GM10248 (cell line): ENCODE measurements around the gene DAG1.

ENCODE experiments used
- CTCF ChIA-PET: fragments of 300-600 bp; sonication (Branson Sonifier 250); formaldehyde crosslinking; extraction: SDS; loops from one replicate; lab custom pipeline; 2021; ENCODE audit warnings: antibody characterized with exemption; lab: Yijun Ruan, JAX
- POLR2A ChIA-PET: fragments of 350-650 bp; sonication (Branson Sonifier 250); formaldehyde crosslinking; extraction: SDS; loops from one replicate; lab custom pipeline; 2020; ENCODE audit warnings: antibody characterized with exemption; lab: Yijun Ruan, JAX
- DNase-seq: peaks from one replicate; pipeline ENCODE4 v3.0.0; 2012; ENCODE audit errors: extremely low spot score
- TF ChIP-seq, protein P1 (sequence below): IDR thresholded peaks from 2 replicates; pipeline ENCODE4 v1.5.1; 2012; ENCODE audit warnings: mild to moderate bottlenecking, low read depth; ENCODE audit errors: extremely low read depth, missing control alignments, control extremely low read depth

DAG1 gene

DNA sequence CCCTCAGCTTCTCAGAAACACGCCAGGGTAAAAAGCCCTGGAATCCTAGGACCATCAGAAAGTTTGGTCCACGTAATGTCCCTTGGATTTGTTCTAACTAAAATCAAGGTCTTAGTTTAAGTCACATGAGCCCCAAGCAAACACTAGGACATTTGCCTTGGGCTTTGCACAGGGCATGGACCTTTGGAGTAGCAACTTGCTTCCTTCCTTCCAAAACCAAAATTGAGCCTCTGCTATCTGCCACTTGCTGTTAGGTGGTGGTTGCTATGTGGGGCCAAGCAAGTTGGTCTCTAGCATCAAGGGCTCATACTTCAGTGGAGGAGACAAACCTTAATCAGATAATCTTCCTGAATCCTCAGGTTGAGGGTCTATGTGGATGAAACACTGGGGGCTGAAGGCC lies 4.0 kb upstream of the DAG1 start:
- ChIA-PET POLR2A (no interaction called here), CTCF (interaction anchor here (0.7 kb wide), 1 partner anchor 17 kb away, joined by 3 read pairs; no protein-coding TSS in a partner anchor)
- no peak for DNase-seq
- TF ChIP-seq, protein P1, sequence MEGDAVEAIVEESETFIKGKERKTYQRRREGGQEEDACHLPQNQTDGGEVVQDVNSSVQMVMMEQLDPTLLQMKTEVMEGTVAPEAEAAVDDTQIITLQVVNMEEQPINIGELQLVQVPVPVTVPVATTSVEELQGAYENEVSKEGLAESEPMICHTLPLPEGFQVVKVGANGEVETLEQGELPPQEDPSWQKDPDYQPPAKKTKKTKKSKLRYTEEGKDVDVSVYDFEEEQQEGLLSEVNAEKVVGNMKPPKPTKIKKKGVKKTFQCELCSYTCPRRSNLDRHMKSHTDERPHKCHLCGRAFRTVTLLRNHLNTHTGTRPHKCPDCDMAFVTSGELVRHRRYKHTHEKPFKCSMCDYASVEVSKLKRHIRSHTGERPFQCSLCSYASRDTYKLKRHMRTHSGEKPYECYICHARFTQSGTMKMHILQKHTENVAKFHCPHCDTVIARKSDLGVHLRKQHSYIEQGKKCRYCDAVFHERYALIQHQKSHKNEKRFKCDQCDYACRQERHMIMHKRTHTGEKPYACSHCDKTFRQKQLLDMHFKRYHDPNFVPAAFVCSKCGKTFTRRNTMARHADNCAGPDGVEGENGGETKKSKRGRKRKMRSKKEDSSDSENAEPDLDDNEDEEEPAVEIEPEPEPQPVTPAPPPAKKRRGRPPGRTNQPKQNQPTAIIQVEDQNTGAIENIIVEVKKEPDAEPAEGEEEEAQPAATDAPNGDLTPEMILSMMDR = no peak

DNA sequence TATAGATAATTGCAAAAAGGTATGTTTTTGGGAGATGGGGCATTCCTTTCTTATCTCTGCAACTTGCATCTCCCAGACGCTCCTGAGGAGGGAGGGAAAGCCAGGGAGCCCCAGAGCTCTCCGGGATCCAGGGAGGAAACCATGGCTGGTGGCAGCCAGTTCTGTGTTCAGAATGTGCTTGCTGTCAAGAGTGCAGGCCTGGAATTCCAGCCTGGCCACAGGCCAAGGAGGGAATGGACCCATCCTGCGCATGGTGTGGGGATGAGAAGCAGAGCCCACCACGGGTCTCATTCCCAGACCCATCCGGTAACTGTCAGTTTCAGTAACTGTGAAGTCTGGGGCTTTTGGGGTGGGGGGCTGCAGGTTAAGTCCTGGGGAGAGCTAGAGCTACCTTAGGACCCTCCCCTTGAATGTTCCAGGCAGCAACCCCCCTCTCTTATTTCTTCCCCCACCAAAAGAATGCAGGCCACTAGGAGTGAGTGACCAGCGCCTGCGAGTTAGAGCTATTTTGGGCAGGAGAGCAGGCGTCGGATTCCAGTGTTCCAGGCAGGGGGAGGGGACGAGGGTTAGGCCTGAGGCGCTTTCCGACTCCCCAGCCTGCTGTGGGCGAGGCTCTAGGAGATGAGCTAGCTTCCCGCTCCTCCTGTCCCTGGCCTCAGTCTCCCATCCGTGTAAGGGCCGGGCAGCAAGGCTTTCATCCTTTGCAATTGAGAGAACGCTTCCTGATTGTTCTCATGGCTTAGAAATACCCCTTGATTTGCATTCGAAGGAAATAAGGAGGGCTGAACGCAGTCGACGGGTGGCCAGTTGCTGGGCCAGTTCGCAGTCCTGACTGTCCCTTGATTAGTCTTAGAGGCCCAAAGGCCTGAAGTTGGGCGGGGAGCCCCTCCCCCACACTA lies 781 bp upstream of the DAG1 start:
- CTCF ChIA-PET = interaction anchor here (0.6 to 1.9 kb wide), 10 partner anchors 10 to 447 kb away, joined by 3 to 9 read pairs (median 4); partner anchors contain the start of gene NDUFAF3
- POLR2A ChIA-PET = interaction anchor here (0.8 to 1.6 kb wide), 4 partner anchors 10 to 462 kb away, joined by 3 to 4 read pairs (median 3); partner anchors contain the start of genes NDUFAF3 and WDR6
- DNase-seq = peak; percentile 3
- TF ChIP-seq, protein P1 = no peak

DNA sequence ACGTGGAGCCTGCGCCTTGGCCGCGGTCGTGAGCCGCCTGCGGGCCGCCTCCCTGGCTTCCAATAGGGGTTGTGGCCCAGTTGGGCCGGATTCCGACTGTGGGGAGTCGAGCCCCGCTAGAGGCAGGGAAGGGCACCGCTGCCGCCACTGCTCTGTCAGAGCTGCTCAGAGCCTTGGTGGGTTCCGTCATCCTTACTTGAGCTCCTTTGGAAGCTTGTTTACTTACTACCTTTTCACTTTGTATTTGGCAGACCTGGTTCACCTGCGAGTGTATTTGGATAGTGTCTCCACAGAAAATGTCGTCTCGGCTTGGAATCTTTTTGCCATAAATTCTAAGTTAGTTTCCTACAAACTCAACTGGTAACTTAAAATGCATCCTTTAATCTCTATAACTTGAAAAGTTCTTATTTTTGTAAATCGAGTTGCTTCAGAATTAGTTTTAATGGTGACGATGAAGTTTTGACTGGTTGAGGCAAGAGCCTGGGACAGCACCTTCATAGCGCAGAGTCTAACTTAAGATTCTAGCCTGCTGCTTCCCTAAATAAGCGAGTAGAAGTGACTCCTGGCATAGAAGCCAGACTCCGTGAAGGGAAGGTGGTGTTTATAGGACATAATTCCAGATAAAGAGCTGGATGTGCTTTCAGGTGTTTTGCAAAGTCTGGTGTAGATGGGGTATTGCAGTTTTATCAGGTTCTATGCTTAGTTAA lies 800 bp downstream of the DAG1 start:
- TF ChIP-seq, protein P1 = no peak
- ChIA-PET POLR2A (interaction anchor here (0.9 to 1.6 kb wide), 4 partner anchors 11 to 463 kb away, joined by 3 to 4 read pairs (median 4); partner anchors contain the start of genes NDUFAF3, RHOA and WDR6), CTCF (interaction anchor here (1.2 to 1.9 kb wide), 8 partner anchors 10 to 449 kb away, joined by 3 to 5 read pairs (median 4); partner anchors contain the start of gene NDUFAF3)
- DNase-seq = no peak

DNA sequence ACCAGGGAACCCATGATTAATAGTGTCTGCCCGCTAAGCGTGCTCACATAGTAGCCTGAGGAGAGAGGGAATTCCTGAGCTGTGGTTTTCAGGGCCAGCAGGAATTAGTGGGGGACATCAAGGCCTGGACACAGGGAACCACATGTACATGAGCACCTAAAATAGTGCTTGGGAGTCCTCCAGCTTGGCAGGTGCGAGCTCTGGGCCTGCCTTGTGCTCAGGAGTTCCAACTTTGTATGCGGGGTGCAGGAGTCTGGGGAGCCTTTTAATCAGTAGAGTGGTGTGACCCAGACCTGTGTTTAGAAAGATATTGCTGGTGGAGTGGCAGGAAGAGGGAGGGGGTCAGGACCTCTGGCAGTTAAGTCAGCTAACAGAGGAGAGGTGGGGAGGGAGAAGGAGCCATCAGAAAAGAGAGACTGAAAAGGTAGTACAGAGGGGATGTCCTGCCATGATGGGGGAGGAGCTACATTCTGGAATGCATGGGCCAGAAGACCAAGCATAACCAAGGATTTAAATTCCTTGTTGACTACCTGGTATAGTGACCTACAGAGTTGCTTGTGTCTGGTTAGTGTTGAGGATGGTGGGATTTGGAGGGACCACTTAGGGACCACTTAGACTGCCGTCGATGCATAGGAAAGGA lies 1.9 kb downstream of the DAG1 start:
- TF ChIP-seq, protein P1 = no peak
- ChIA-PET POLR2A (interaction anchor here (0.9 kb wide), 1 partner anchor 60 kb away, joined by 4 read pairs; the partner anchor contains the start of gene RHOA), CTCF (interaction anchor here (1.0 to 1.3 kb wide), 3 partner anchors 12 to 23 kb away, joined by 3 to 4 read pairs (median 3); no protein-coding TSS in a partner anchor)
- no peak for DNase-seq

DNA sequence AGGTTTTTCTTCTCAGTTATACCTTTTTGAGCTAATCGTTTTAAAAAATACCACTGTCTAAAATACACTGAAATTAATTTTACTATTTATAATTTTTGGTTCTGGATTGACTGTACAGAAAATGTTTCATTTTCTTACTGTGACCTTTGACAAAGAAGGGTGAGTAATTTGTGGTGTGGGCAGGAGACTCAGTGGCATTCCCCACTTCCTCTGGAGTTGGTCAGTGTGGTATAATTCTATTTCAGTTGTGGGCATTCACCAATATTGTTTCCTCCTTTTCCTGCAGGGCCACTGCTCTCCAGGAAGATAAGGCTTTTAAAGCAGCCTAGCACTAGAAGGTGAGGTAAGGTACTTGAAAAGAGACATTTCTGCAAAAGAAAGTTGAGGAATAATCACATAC lies 6.5 kb downstream of the DAG1 start:
- ChIA-PET POLR2A (no interaction called here), CTCF (interaction anchor here (1.0 to 1.7 kb wide), 5 partner anchors 13 to 305 kb away, joined by 3 to 4 read pairs (median 3); partner anchors contain the start of genes KLHDC8B and USP4)
- TF ChIP-seq, protein P1 = no peak
- no peak for DNase-seq

DNA sequence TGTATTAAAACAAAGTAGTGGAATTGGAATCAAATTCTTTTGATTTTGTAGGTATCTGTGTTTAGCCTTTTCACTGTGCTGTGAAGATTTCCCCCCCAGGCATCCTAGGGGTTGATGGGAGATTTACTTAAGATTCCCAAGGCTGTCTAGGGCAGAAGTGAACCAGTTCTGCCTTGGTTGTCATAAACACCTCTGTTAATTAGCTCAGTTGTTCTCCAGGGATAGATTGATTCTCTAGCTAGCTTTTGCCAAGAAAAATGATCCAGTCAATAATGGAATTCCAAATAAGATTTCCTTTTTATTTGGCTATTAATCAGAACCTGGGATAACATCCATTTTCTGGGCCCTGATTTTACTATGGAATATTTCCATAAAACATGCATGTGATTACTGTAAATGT lies 12.7 kb downstream of the DAG1 start:
- POLR2A ChIA-PET = interaction anchor here (0.7 kb wide), 1 partner anchor 327 kb away, joined by 4 read pairs; no protein-coding TSS in a partner anchor
- no peak for DNase-seq
- TF ChIP-seq, protein P1 = no peak
- CTCF ChIA-PET = no interaction called here
